ENCODE results near the gene FOXN3. TPM values are rescaled to one million over a fixed set of nuclear protein-coding genes. Genes with fewer than 3 reads are reported as not detected.

The FOXN3 gene
- total RNA-seq, 4 donors from 2014 or later = 129 to 213 (median 163) TPM

DNA sequence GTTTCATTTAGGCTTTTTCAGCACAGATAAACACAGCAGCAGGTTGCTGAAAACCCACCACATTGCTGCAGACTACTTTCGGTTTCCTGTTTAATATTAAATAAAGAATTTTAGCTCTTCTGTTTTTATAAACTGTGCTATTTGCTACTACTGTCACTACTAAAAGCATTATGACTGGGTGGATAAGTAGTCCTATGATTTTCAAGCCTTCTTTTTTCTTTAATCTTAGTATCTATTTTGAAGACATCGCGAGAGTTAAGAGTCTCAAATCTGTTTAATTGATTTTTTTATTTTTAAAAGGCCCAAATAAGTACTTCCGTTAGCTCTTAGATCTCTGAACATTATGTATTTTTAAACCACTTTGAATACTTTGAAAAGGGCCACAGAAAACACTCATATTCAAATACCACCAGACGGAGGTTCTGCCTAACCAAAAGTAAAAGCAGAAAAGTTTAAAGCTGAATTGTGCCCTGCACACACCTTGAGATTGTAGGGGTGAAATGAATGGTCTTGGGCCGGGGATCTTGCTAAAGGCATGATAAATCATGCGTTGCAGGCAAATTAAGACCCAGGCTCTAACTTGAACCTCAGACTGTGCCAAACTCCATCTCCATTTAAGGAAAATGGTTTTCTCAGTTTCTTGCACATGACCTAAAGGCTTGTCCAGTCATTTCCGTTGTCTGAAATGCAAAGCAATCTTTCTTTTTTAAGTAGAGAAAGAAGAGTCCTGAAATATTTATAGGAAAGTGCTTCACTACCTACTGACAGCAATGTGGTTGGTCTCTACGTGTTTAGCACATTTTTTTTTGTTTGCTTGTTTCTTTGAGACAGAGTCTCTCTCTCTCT, 13.6 kb upstream of the FOXN3 start:
- Histone ChIP-seq H3K27ac (peak overlapping the region; percentile 47 to 74 (median 72)), H3K27me3 (no peaks in the 10 kb centered on the region), H3K9me3 (no peaks in the 10 kb centered on the region), H3K4me3 (peak overlapping the region; percentile 9 to 38 (median 25)), H3K36me3 (no peaks in the 10 kb centered on the region), H3K4me1 (peaks cover 0 to 34% (median 13%) of the 10 kb centered on the region in 4 donors)
- TF ChIP-seq CTCF (IDR thresholded peaks at IDR 0.05) (no peak), POLR2A (IDR thresholded peaks at IDR 0.05) (no peak)
- DNase-seq = peak in 2 of 3 donors; percentile 63 to 74

DNA sequence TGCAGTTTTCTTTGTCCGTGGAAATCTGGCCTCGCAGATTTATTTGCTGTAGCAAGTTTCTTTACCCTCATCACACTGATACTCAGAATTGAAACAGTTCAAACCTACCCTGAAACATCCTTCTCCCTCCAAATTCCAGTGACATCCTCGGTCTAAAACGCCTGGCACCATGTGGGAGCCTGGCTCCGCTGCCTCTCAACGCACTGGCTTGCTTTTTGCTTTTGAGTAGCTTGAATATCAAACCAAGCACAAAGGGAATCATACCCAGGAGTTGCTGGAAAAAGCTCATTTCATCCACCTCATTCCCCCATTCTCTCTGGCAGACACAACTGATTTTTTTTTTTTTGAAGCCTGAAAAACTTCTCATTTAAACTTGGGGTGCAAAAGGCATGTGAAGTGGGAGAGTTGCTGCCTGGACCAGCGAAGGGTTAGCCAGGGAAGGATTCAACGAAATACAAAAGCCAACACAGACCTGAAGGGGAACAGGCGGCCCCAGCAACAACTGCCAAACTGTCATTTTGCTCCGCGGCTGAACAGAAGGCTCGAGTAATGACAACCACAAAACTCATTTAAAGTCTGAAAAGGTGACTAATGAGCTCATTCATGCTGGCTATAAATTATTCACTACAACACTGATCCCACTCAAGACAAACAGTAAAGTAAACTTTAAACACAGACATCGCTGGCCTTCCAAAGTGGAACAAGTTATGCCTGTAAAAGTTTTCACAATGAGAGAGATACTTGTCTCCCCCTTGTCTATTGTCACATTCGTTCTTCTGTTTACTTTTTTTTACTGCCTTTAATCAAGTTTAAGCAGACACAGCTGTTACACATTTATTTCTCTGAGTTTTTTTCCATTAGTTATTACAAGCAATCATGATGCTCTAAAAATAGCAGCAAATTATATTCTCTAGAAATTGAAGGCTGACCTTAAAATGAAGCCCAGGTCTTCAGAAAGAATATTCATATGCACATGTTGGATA, 12.5 kb upstream of the FOXN3 start:
- no peak for TF ChIP-seq POLR2A (IDR thresholded peaks at IDR 0.05)
- TF ChIP-seq CTCF (IDR thresholded peaks at IDR 0.05) = no peak
- Histone ChIP-seq H3K4me3 (peak overlapping the region in 3 of 4 donors; percentile 21 to 38 (median 29)), H3K4me1 (peaks cover 0 to 34% (median 14%) of the 10 kb centered on the region in 4 donors), H3K27ac (peak overlapping the region; percentile 47 to 74 (median 72)), H3K27me3 (no peaks in the 10 kb centered on the region), H3K36me3 (no peaks in the 10 kb centered on the region), H3K9me3 (no peaks in the 10 kb centered on the region)
- peak in 1 of 3 donors; percentile 55 for DNase-seq

GRCh38 chr14:89428546-89429198, 11.6 kb upstream of the FOXN3 start:
- H3K4me1 ChIP-seq = peaks cover 0 to 40% (median 14%) of the 10 kb centered on the region in 4 donors
- no peak overlapping the region for H3K4me3 ChIP-seq
- peak in 1 of 3 donors; percentile 45 for DNase-seq
- no peaks in the 10 kb centered on the region for H3K36me3 ChIP-seq
- H3K27me3 ChIP-seq = no peaks in the 10 kb centered on the region
- H3K9me3 ChIP-seq = no peaks in the 10 kb centered on the region
- H3K27ac ChIP-seq = peak overlapping the region; percentile 5 to 74 (median 72)
- TF ChIP-seq CTCF (IDR thresholded peaks at IDR 0.05) = no peak
- no peak for TF ChIP-seq POLR2A (IDR thresholded peaks at IDR 0.05)

DNA sequence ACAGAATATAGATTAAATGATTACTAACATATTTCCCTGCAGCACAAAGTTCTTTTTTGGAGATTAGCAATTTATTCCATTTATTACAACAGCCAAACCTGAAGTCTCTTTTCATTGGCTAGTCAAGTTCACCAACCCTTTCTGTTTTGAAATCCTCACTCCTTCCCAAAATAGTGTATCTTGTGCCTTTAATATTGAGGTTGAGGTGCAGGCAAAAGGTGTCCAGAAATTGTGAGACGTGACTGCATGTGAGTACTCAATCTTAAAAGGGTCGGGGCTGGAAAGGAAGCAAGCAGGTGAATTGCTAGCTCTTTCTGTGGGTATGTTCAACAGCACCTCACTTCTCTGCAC, 11.1 kb upstream of the FOXN3 start:
- Histone ChIP-seq H3K36me3 (no peaks in the 10 kb centered on the region), H3K27ac (peak overlapping the region in 3 of 4 donors; percentile 71 to 74 (median 73)), H3K27me3 (no peaks in the 10 kb centered on the region), H3K4me3 (no peak overlapping the region), H3K9me3 (no peaks in the 10 kb centered on the region), H3K4me1 (peaks cover 0 to 44% (median 14%) of the 10 kb centered on the region in 4 donors)
- TF ChIP-seq CTCF (IDR thresholded peaks at IDR 0.05) = no peak
- no peak for TF ChIP-seq POLR2A (IDR thresholded peaks at IDR 0.05)
- DNase-seq = no peak
